ENCODE data around the gene PRTFDC1. TPM values are rescaled to one million over a fixed set of nuclear protein-coding genes. Genes with fewer than 3 reads are reported as not detected.
A peak's percentile ranks its signal among the peaks of the same experiment; 100 is the strongest.

The PRTFDC1 gene
- total RNA-seq, 2 experiments from 2014 or later: 2.2 to 2.7 TPM

DNA sequence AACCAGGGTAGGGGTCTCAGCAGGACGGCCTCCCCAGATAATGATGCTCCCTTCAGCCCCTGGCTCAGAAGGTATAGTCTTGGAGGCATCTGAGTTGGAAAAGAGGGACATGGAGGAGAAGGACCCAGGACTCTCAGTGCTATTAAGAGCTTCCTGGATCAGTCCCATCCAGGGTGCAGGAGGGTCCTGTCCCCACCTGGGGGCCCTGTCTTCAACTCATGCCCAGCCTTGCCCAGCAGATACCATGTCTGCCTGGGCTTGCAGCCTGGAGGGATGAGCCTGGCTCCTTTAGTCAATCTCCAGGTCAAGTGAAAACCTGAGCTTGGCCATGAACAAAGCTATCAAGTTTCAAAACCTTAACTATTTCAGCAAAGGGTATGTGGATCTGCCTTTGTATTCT lies 67.6 kb downstream of the PRTFDC1 start:
- POLR2A ChIA-PET: interaction anchor here (0.8 to 1.3 kb wide), 3 partner anchors 10 to 133 kb away, joined by 3 to 5 read pairs (median 4); no protein-coding TSS in a partner anchor

DNA sequence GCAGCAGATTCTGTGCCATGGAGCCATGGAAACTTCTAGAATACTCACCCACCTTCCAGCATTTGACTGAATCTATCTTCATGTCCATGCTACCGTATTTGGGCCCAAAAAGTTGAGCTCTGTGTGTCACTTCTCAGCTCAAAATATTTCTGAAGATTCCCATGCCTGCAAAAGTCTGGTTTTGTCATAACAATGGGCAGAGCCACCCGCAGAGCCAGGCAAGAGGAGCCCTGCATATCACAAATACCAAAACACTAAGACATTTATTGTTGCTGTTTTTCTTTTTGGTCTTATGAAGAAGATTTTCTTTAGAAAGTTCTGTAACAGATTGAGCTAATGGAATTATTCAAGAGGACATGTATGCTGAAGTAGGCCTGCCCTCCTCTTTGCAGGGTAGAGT lies 68.1 kb downstream of the PRTFDC1 start:
- DNase-seq (no peak), ATAC-seq (no peak)
- CTCF ChIA-PET: interaction anchor here (0.8 to 1.7 kb wide), 5 partner anchors 10 to 60 kb away, joined by 3 to 5 read pairs (median 3); no protein-coding TSS in a partner anchor
- no peak overlapping the region for H3K27ac Mint-ChIP-seq
- peaks cover 67% of the 10 kb centered on the region for H3K4me1 Mint-ChIP-seq (ENCODE audit: low read depth)
- intact Hi-C loops (cut with micrococcal nuclease): no loop called here
- TF ChIP-seq, protein P1, sequence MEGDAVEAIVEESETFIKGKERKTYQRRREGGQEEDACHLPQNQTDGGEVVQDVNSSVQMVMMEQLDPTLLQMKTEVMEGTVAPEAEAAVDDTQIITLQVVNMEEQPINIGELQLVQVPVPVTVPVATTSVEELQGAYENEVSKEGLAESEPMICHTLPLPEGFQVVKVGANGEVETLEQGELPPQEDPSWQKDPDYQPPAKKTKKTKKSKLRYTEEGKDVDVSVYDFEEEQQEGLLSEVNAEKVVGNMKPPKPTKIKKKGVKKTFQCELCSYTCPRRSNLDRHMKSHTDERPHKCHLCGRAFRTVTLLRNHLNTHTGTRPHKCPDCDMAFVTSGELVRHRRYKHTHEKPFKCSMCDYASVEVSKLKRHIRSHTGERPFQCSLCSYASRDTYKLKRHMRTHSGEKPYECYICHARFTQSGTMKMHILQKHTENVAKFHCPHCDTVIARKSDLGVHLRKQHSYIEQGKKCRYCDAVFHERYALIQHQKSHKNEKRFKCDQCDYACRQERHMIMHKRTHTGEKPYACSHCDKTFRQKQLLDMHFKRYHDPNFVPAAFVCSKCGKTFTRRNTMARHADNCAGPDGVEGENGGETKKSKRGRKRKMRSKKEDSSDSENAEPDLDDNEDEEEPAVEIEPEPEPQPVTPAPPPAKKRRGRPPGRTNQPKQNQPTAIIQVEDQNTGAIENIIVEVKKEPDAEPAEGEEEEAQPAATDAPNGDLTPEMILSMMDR (IDR thresholded peaks at IDR 0.05): no peak
- H3K27me3 Mint-ChIP-seq: no peaks in the 10 kb centered on the region
- H3K4me3 Mint-ChIP-seq: no peak overlapping the region
- H3K9me3 Mint-ChIP-seq: no peaks in the 10 kb centered on the region
- POLR2A ChIA-PET: interaction anchor here (1.1 to 1.3 kb wide), 2 partner anchors 10 to 61 kb away, joined by 4 to 5 read pairs; no protein-coding TSS in a partner anchor
- peaks cover 24% of the 10 kb centered on the region for H3K36me3 Mint-ChIP-seq (ENCODE audit: low read depth)

More for the DNA sequence above, 67.6 kb downstream of the PRTFDC1 start:
- no peak overlapping the region for H3K27ac Mint-ChIP-seq
- no peaks in the 10 kb centered on the region for H3K9me3 Mint-ChIP-seq
- no peak for DNase-seq
- H3K36me3 Mint-ChIP-seq (ENCODE audit: low read depth): peaks cover 24% of the 10 kb centered on the region
- no peak for ATAC-seq
- TF ChIP-seq, protein P1 (IDR thresholded peaks at IDR 0.05): no peak
- H3K4me1 Mint-ChIP-seq (ENCODE audit: low read depth): peaks cover 70% of the 10 kb centered on the region
- CTCF ChIA-PET: interaction anchor here (0.8 to 1.7 kb wide), 4 partner anchors 10 to 45 kb away, joined by 3 to 5 read pairs (median 4); no protein-coding TSS in a partner anchor
- H3K27me3 Mint-ChIP-seq: no peaks in the 10 kb centered on the region
- no peak overlapping the region for H3K4me3 Mint-ChIP-seq
- intact Hi-C loops (cut with micrococcal nuclease): loop anchor here (5.0 kb wide), 2 partner anchors 38 to 133 kb away; partner anchors contain the start of genes ENKUR and THNSL1

DNA sequence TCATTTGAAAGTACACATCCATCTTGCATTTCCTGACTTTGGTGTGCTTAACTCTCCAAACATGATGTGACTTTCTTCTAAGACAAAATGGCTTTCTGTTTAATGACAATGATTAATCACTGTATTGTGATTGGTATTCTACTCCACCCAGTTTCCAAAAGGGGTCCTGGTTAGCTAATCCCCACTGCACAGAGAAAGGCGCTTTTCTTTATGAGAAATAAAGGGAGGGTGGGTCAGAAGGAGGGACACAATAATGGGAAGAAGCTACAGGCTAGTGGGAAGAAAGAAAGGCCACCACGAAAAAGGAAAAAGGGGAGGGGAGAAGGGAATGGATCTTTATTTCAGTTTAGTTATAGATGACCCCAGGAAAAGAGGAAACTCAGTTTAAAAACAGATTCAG lies 69.2 kb downstream of the PRTFDC1 start:
- intact Hi-C loops (cut with micrococcal nuclease): no loop called here
- TF ChIP-seq, protein P1 (IDR thresholded peaks at IDR 0.05): no peak
- CTCF ChIA-PET: interaction anchor here (1.1 kb wide), 1 partner anchor 59 kb away, joined by 3 read pairs; no protein-coding TSS in a partner anchor

DNA sequence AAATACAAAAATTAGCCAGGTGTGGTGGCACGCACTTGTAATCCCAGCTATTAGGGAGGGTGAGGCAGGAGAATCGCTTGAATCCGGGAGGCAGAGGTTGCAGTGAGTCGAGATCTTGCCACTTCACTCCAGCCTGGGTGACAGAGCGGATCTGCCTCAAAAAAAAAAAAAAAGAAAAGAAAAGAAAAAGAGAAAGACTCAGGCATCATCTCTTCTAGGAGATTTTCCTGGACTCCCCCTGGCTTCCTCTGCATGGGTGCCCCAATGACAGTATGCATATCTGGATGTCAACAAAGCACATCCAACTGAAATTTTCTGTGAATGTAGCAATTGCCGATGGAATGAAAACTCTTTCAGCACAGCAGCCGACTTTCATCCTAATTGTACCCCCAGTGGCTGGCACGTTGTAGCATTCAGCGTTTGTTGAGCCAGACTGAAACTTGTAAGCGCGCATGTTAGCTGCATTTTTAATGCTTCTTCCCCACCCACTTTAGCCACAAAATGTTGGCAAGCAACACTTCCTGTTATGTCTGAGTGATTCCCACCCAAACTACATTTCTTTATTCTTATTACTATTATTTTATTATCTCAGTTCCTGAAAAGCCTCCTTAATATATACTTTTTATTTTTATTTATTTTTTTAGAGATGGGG lies 70.2 kb downstream of the PRTFDC1 start:
- intact Hi-C loops (cut with micrococcal nuclease): no loop called here
- H3K27me3 Mint-ChIP-seq: no peaks in the 10 kb centered on the region
- H3K4me1 Mint-ChIP-seq (ENCODE audit: low read depth): peaks cover 48% of the 10 kb centered on the region
- no peaks in the 10 kb centered on the region for H3K9me3 Mint-ChIP-seq
- H3K27ac Mint-ChIP-seq: peak overlapping the region; percentile 88
- TF ChIP-seq, protein P1 (IDR thresholded peaks at IDR 0.05): no peak
- ATAC-seq (peak; percentile 77), DNase-seq (peak; percentile 75)
- POLR2A ChIA-PET: interaction anchor here (1.2 to 1.3 kb wide), 2 partner anchors 11 to 14 kb away, joined by 3 read pairs; no protein-coding TSS in a partner anchor
- H3K36me3 Mint-ChIP-seq (ENCODE audit: low read depth): peaks cover 19% of the 10 kb centered on the region
- H3K4me3 Mint-ChIP-seq: peak overlapping the region; percentile 53
- CTCF ChIA-PET: interaction anchor here (0.6 to 1.6 kb wide), 2 partner anchors 17 to 106 kb away, joined by 3 to 4 read pairs; no protein-coding TSS in a partner anchor

More for the DNA sequence above, 69.2 kb downstream of the PRTFDC1 start:
- POLR2A ChIA-PET: interaction anchor here (1.2 to 1.3 kb wide), 2 partner anchors 10 to 13 kb away, joined by 3 read pairs; no protein-coding TSS in a partner anchor
- peaks cover 24% of the 10 kb centered on the region for H3K36me3 Mint-ChIP-seq (ENCODE audit: low read depth)
- ATAC-seq (no peak), DNase-seq (no peak)
- H3K4me1 Mint-ChIP-seq (ENCODE audit: low read depth): peaks cover 58% of the 10 kb centered on the region
- H3K27me3 Mint-ChIP-seq: no peaks in the 10 kb centered on the region
- no peak overlapping the region for H3K4me3 Mint-ChIP-seq
- no peaks in the 10 kb centered on the region for H3K9me3 Mint-ChIP-seq
- H3K27ac Mint-ChIP-seq: peak overlapping the region; percentile 87

DNA sequence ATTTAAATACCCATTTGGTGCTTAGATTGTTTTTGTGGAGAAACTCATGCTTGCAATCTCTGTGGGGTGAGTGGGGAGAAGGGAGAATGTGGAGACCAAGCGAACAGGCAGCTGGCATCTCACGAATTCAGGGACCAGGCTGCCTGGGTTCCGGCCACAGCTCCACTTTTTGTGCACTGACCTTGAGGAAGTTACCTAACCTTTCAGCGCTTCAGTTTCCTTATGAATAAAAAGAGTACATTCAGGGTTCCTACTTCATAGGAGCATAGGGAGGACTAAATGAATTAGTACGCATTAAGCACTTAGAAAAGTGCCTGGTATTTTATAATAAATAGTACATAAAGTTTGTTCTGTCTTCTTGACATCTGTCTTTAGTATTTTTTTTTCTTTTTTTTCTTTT lies 72.5 kb downstream of the PRTFDC1 start:
- CTCF ChIA-PET: no interaction called here
- H3K36me3 Mint-ChIP-seq (ENCODE audit: low read depth): peaks cover 11% of the 10 kb centered on the region
- TF ChIP-seq, protein P1 (IDR thresholded peaks at IDR 0.05): no peak
- POLR2A ChIA-PET: no interaction called here
- peaks cover 32% of the 10 kb centered on the region for H3K4me1 Mint-ChIP-seq (ENCODE audit: low read depth)
- ATAC-seq (no peak), DNase-seq (no peak)
- intact Hi-C loops (cut with micrococcal nuclease): no loop called here
- no peak overlapping the region for H3K4me3 Mint-ChIP-seq
- H3K27me3 Mint-ChIP-seq: no peaks in the 10 kb centered on the region
- peaks cover 6% of the 10 kb centered on the region for H3K9me3 Mint-ChIP-seq
- no peak overlapping the region for H3K27ac Mint-ChIP-seq

All from activated CD8-positive, alpha-beta T cell treated with anti-CD3 and anti-CD28 coated beads for 36 hours (primary cell).